Left cardiac atrium (tissue), 4 donors: ENCODE results near the gene CLNS1A. TPM values are rescaled to one million over a fixed set of nuclear protein-coding genes. Genes with fewer than 3 reads are reported as not detected.

ENCODE experiments used
- ATAC-seq, 2 donors: fragments of 200-7000 bp; cut with Tn5 transposase; one replicate each; pipeline ENCODE4 v1.9.1; 2020; ENCODE audit warnings: mild to moderate bottlenecking in 2 of 2, moderate library complexity in 2 of 2
- DNase-seq: peaks from one replicate; pipeline ENCODE4 v3.0.0-alpha.2; 2020
- intact Hi-C, 2 donors: fragments of 100-400 bp; cut with DNase I; formaldehyde crosslinking; loops; one replicate each; pipeline versions ENCODE4 v1.14.1 to v1.15.1; 2022 to 2023
- total RNA-seq, 2 donors: library from RNA; stranded (reverse); fragmentation: NEBNext Ultra II Directional; extraction: Animal tissue kit (Norgen Biotek cat#: 25700); gene quantifications; one replicate each; pipeline ENCODE4 v1.2.1, GENCODE V29; 2021
- donor health status: DM: no; HTN: yes; CAD: no.
- donor health status: DM: no; HTN: yes; CAD: no; lungs with severe emphysema.
- donor health status: DM: yes; HTN: yes; CAD: no.
- donor health status: Dilated cardiomyopathy.

Gene CLNS1A
- total RNA-seq, 2 donors from 2014 or later = 58.6 to 64.5 TPM

DNA sequence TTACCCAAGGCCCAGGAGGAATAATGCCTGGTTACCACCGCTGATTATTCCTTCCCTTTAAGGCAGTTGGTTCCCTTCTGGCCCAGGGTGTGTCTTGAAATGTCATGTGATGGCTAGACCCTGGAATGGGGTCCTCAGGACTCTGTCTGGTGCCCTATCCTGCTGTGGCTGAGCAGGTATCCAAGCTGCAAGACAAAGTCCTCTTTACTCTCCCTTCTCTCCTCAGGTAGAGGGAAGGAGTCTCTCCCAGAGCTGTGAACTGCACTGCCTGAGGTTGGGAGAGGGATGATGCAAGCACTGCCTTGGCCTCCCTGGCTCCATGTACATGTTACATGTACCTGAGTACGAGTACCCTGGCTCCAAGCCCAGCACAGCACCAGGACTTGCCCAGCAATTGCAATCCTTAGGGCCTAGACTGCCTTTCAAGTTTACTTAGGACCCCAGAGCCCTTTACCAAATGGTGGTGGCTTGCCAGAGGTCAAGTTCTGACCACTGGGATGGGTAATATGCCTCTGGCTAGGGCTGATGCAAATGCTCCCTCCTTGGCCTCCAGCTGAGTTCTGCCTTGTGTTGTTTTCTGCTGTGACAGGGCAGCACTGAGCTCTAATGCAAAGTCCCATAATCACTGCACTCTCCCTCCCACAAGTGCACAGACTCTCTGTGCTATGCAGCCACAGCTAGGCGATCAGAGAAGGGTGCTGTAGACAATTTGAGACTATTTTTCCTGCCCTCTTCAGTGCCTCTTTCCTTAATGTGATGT lies 68.5 kb downstream of the CLNS1A start:
- ATAC-seq = no peak
- DNase-seq = no peak
- intact Hi-C loops = no loop called here

DNA sequence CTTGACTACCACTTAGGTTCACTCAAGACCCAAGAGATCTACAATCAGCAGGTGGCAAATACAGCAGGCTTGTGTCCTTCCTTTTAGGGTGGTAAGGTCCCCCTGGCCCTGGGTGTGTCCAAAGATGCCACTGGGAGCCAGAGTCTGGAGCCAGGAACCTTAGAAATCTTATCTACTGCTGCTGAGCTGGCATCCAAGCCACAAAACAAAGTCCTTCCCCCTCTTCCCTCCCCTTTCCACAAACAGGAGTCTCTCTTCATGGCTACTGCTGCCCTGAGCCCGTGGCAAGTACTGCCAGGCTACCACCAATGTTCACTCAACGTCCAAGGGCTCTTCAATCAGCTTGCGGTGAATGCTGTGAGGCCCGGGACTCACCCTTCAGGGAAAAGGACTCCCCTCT lies 69.3 kb downstream of the CLNS1A start:
- no peak for DNase-seq
- no peak for ATAC-seq
- intact Hi-C loops = no loop called here

Other genes with a start within 250 kb of the CLNS1A start
- gene PAK1, start 163.7 kb downstream of the CLNS1A start, total RNA-seq = 10 to 100 TPM; 17.1 to 20.3 TPM
- gene AQP11, start 47.8 kb downstream of the CLNS1A start, total RNA-seq = under 1 TPM; 0.73 to 0.94 TPM
- 10 to 100 TPM; 37.6 to 45.7 TPM for gene RSF1, start 182.9 kb upstream of the CLNS1A start, total RNA-seq
- gene AAMDC, start 183.3 kb upstream of the CLNS1A start, total RNA-seq = 10 to 100 TPM; 70.9 to 77.5 TPM